GM19043 (cell line): ENCODE results near the gene SH2D6.
"Not testable (repeated sequence)": the region's sequence is repeated elsewhere in the genome, so short reads cannot be mapped to it uniquely, and the experiment has no call there.

Source experiments
- ATAC-seq: cut with Tn5 transposase; IDR thresholded peaks from one replicate; pipeline ENCODE4 v1.9.1; 2021; ENCODE audit warnings: low read depth; ENCODE audit not compliant: unreplicated experiment

SH2D6 gene

DNA sequence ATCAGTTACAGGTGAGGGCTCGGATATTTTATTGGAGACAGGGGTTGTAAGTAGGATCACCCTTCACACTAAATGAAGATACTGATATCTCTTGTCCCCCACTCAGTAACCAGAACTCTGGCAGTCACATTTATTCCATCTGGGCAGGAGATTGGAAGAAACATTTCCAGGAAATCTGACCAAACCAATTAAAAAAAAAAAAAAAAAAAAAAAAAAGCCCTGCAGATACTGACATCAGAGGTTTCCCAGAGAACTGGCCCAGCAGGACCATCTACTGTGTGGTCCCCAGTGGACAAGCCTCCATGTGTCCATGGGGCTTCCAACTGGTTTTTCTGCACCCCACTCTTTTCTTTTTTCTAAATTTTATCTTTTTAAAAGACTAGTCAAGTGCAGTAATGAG is 41.3 kb downstream of the SH2D6 start:
- no peak for ATAC-seq

- no peak for ATAC-seq
These were observed 43.8 kb downstream of the SH2D6 start for GRCh38 chr2:85462322-85462721.

- ATAC-seq, result no peak
These were observed 49.7 kb downstream of the SH2D6 start for GRCh38 chr2:85468096-85468703.

DNA sequence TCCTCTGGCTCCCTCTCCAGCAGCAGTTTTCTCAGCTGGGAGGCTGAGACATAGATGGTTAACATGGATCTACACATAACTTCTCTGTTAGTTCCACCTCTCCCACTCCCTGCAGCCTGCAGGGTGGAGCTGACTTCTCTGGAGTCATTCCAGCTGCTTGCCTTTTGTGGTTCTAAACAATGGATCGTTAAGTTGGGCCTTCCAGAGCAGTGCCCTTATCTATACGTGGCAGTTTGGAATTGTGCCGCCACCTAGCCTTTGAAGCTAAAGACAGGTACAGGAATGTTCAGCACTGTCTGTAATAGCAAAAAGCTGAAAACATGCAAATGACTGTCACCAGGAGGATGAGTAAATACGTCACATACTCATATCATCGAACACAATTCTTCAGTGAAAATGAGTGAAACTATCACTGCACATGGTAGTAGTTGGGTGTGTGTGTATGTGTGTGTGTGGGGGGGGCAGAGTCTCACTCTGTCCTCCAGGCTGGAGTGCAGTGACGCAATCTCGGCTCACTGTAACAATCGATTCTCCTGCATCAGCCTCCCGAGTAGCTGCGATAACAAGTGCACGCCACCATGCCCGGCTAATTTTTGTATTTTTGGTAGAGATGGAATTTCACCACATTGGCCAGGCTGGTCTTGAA is 50.3 kb downstream of the SH2D6 start:
- no peak for ATAC-seq

DNA sequence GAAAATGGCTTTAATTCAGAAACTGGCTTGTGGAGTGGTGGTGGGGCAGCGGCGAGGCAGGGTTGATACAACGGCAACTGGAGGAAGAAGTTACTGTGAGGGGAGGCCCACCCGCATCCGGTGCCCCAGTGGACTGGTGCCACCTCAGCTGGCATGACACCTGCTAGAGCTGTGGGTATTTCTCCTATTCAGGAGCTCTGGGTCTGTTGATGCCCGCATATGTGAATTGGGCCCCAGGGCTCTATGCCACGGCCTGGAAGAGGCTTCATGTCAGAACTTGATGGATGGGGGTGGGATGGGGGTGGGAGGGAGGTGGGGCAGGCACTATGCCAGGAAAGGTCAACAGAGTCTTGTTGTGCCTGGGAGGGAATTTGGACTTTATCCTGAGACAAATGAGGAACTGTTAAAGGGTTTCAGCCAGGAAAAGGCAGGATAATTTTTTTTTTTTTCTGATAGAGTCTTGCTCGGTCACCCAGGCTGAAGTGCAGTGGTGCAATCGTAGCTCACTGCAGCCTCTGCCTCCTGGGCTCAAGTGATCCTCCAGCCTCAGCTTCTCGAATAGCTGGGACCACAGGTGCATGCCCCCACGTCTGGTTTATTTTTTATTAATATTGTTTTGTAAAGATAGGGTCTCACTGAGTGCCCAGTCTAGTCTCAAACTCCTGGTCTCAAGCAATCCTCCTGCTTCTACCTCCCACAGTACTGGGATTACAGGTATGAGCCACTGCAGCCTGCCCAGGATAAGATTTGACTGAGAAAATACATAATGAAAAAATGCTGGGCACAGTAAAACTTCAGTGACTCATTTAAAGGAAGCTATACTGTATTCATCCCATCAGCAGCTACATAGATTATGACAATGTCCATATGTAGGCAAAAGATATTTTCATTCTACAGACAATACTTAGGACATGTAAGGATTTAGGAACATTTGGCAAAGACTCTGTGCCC is 52.6 kb downstream of the SH2D6 start:
- no peak for ATAC-seq

DNA sequence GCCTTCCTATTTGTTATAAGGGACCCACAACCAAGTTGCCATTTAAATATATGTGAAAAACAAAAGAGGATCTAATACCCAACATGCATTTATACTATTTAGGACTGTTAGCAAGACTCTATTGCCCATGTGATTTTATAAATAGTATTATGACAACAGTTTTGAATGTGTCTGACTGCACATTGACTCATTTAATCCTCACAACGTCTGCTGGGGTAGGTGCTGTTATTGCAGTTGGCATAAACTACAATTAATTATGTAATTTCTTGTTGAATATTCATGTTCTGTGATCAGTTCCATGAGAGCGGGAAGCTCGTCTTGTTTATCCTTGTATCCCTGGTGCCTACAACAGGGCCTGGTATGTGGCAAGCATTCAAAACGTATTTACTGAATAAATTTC is 53.7 kb downstream of the SH2D6 start:
- ATAC-seq, result no peak

- no peak for ATAC-seq
These were observed 57.4 kb downstream of the SH2D6 start for GRCh38 chr2:85475799-85476490.

GRCh38 chr2:85476624-85477023 is 58.1 kb downstream of the SH2D6 start:
- no peak for ATAC-seq

GRCh38 chr2:85477884-85478283 is 59.4 kb downstream of the SH2D6 start:
- ATAC-seq, result no peak

DNA sequence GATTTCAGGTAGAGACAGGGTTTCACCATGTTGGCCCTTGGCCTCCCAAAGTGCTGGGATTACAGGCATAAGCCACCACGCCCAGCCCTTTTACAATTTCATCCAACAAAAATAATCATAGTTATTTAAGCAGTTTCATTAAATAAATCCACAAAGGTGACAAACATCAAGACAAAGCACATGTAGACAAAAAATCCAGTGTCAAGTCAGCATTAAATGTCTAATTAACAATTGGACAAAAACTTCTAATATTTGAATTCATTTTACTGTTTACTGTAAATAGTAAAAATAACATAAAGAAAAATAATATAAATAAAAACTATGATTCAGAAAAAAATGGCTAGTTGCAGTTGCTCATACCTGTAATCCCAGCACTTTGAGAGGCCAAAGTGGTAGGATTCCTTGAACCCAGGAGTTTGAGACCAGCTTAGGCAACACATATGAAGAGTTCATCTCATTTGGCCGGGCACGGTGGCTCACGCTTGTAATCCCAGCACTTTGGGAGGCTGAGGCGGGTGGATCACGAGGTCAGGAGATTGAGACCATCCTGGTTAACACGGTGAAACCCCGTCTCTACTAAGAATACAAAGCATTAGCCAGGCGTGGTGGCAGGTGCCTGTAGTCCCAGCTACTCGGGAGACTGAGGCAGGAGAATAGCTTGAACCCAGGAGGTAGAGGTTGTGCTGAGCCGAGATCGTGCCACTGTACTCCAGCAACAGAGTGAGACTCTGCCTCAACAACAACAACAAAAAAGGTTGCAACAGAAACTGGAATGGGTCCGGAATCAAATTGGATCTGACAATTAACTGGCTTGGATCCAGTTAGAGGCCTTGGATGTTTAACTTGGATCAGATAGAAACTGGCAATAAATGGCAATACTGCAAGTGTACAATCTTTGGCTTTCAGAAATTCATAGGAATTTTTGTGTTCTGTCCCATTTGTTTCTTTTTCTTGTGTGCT is 63.6 kb downstream of the SH2D6 start:
- ATAC-seq, result no peak

DNA sequence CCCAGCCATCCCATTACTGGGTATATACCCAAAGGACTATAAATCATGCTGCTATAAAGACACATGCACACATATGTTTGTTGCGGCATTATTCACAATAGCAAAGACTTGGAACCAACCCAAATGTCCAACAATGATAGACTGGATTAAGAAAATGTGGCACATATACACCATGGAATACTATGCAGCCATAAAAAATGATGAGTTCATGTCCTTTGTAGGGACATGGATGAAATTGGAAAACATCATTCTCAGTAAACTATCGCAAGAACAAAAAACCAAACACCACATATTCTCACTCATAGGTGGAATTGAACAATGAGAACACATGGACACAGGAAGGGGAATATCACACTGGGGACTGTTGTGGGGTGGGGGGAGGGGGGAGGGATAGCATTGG is 66.1 kb downstream of the SH2D6 start:
- ATAC-seq, result not testable (repeated sequence)

DNA sequence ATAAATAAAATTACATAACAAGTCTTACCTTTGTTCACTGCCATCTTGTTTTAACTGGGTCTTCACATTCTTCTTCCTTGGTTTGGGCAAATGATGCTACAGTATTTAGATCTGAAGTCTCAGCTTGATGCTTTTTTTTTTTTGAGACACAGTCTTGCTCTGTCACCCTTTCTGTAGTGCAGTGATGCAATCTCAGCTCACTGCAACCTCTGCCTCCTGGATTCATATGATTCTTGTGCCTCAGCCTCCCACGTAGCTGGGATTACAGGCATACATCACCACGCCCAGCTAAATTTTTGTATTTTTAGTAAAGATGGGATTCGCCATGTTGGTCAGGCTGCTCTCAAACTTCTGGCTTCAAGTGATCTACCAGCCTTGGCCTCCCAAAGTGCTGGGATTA is 67.3 kb downstream of the SH2D6 start:
- no peak for ATAC-seq
